Right lung (tissue), 5 donors: ENCODE data around the gene NTF3. TPM values are rescaled to one million over a fixed set of nuclear protein-coding genes. Genes with fewer than 3 reads are reported as not detected.

Experiments used
- DNase-seq, 2 donors: peaks; one replicate each; pipeline ENCODE4 v3.0.0-alpha.2; 2013
- polyA plus RNA-seq, 5 donors: library from polyadenylated mRNA; unstranded; fragments of 120-200 nt; gene quantifications; one replicate each; pipeline versions ENCODE4 v1.2.1 to v1.2.3, GENCODE V29; 2013; ENCODE audit warnings: inconsistent platforms in 1 of 5, low replicate concordance in 1 of 5; ENCODE audit not compliant: insufficient read length in 5 of 5, insufficient read depth in 1 of 5

NTF3 gene
- polyA plus RNA-seq, 5 donors = 2.4 to 4.1 (median 3.0) TPM

GRCh38 chr12:5455045-5455444, 23.1 kb downstream of the NTF3 start:
- no peak for DNase-seq

GRCh38 chr12:5456030-5456429, 24.1 kb downstream of the NTF3 start:
- no peak for DNase-seq

GRCh38 chr12:5456906-5457305, 25.0 kb downstream of the NTF3 start:
- DNase-seq = no peak

GRCh38 chr12:5458229-5459050, 26.5 kb downstream of the NTF3 start:
- DNase-seq = no peak

GRCh38 chr12:5459051-5459782, 27.3 kb downstream of the NTF3 start:
- no peak for DNase-seq

- no peak for DNase-seq
Observed at GRCh38 chr12:5460817-5461216, 28.9 kb downstream of the NTF3 start.

- DNase-seq = no peak
Observed at GRCh38 chr12:5461966-5462365, 30.1 kb downstream of the NTF3 start.

- DNase-seq = no peak
Observed at GRCh38 chr12:5464096-5464495, 32.2 kb downstream of the NTF3 start.

GRCh38 chr12:5465384-5465783, 33.5 kb downstream of the NTF3 start:
- no peak for DNase-seq

- DNase-seq = no peak
Observed at GRCh38 chr12:5466521-5466960, 34.6 kb downstream of the NTF3 start.

- no peak for DNase-seq
Observed at GRCh38 chr12:5467931-5468330, 36.0 kb downstream of the NTF3 start.

GRCh38 chr12:5470221-5470620, 38.3 kb downstream of the NTF3 start:
- no peak for DNase-seq

- no peak for DNase-seq
Observed at GRCh38 chr12:5470703-5471102, 38.8 kb downstream of the NTF3 start.

- DNase-seq = no peak
Observed at GRCh38 chr12:5473076-5473782, 41.3 kb downstream of the NTF3 start.

GRCh38 chr12:5473783-5474116, 41.8 kb downstream of the NTF3 start:
- DNase-seq = no peak

- DNase-seq = no peak
Observed at GRCh38 chr12:5476356-5476755, 44.4 kb downstream of the NTF3 start.

GRCh38 chr12:5478081-5478706, 46.3 kb downstream of the NTF3 start:
- DNase-seq = no peak

GRCh38 chr12:5479761-5480160, 47.9 kb downstream of the NTF3 start:
- DNase-seq = no peak

GRCh38 chr12:5480218-5480937, 48.5 kb downstream of the NTF3 start:
- peak; percentile 55 to 58 for DNase-seq

GRCh38 chr12:5480938-5481303, 49.0 kb downstream of the NTF3 start:
- DNase-seq = no peak

GRCh38 chr12:5481645-5482044, 49.7 kb downstream of the NTF3 start:
- DNase-seq = no peak

GRCh38 chr12:5484426-5484825, 52.5 kb downstream of the NTF3 start:
- DNase-seq = no peak
